Epithelial cell of proximal tubule (primary cell): ENCODE measurements around the gene RALGAPA2. TPM values are rescaled to one million over a fixed set of nuclear protein-coding genes. Genes with fewer than 3 reads are reported as not detected.

Experiments
- DNase-seq: peaks from one replicate; pipeline ENCODE4 v3.0.0-alpha.2; 2011; ENCODE audit warnings: low read depth
- H3K4me3 ChIP-seq: 2 replicates; pipeline ENCODE4 v1.5.1; 2011; ENCODE audit warnings: low read depth, mild to moderate bottlenecking, low read length
- total RNA-seq: library from RNA; depleted of rRNA; stranded (reverse); fragments of >200 nt; gene quantifications from 2 replicates; pipeline ENCODE4 v1.2.3, GENCODE V29; 2015
- TF ChIP-seq, protein P1 (sequence below): conservative IDR thresholded peaks from 2 replicates; pipeline ENCODE4 v1.5.1; 2012; ENCODE audit warnings: low read depth, mild to moderate bottlenecking, low read length

Gene RALGAPA2
- total RNA-seq, 1 donor from 2014 or later: 13.8 TPM

DNA sequence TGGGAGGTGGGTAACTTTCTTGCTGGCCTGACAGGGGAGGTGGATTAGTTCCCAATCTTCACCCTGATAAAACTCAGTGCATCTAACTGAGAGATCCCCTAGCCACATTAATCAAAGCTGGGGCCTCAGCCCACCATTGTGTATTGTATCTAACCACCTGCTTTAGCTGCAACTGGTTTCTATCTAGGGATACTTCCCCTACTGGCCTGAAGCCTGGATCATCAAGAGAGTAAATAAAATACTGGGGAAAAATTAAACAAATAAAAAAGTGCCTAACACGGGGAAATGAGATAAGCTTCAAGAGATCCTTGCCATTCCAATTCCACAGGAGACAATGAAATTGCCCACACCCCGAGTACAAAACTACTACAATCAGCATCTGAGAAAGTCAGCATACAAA, 195.1 kb downstream of the RALGAPA2 start:
- no peak for DNase-seq
- TF ChIP-seq, protein P1, sequence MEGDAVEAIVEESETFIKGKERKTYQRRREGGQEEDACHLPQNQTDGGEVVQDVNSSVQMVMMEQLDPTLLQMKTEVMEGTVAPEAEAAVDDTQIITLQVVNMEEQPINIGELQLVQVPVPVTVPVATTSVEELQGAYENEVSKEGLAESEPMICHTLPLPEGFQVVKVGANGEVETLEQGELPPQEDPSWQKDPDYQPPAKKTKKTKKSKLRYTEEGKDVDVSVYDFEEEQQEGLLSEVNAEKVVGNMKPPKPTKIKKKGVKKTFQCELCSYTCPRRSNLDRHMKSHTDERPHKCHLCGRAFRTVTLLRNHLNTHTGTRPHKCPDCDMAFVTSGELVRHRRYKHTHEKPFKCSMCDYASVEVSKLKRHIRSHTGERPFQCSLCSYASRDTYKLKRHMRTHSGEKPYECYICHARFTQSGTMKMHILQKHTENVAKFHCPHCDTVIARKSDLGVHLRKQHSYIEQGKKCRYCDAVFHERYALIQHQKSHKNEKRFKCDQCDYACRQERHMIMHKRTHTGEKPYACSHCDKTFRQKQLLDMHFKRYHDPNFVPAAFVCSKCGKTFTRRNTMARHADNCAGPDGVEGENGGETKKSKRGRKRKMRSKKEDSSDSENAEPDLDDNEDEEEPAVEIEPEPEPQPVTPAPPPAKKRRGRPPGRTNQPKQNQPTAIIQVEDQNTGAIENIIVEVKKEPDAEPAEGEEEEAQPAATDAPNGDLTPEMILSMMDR: no peak
- H3K4me3 ChIP-seq: no peak overlapping the region

DNA sequence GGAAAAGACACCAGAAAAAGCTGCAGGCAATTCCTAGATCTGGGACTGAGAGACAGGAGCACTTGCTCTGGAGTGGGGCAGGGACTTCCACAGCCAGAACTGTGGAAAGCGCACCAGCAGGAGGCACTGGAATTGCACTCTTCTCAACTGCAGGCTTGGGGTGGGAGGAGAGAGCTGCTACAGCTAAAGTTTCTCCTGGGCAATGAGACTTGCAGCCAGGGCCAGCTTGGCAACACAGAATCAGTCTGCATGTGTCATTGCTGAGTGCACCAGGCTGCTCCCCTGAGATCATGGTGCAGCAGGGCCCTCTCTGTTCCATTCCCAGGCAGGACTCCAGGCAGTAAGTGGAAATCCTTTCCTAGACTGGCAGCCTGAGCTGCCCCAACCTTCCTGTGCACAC, 198.7 kb downstream of the RALGAPA2 start:
- TF ChIP-seq, protein P1: no peak
- no peak overlapping the region for H3K4me3 ChIP-seq
- no peak for DNase-seq

DNA sequence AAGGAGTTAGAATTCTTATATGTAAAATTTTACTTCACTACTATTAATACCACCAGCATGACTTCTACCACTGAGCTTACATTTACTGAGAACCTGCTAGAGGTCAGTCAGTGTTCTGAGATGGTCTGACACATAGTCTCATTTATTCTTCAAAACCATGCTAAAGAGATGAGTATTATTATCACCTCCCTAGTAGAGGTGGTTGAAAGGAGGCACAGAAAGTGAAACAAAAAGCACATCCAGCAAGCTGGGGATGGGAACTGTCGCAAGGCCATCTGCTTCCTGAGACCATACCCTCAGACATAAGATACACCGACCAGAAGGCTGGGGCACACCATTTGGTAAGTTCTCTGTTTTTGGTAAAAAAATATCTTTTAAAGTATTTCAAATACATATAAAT, 206.9 kb downstream of the RALGAPA2 start:
- no peak for DNase-seq
- TF ChIP-seq, protein P1: no peak
- no peak overlapping the region for H3K4me3 ChIP-seq

DNA sequence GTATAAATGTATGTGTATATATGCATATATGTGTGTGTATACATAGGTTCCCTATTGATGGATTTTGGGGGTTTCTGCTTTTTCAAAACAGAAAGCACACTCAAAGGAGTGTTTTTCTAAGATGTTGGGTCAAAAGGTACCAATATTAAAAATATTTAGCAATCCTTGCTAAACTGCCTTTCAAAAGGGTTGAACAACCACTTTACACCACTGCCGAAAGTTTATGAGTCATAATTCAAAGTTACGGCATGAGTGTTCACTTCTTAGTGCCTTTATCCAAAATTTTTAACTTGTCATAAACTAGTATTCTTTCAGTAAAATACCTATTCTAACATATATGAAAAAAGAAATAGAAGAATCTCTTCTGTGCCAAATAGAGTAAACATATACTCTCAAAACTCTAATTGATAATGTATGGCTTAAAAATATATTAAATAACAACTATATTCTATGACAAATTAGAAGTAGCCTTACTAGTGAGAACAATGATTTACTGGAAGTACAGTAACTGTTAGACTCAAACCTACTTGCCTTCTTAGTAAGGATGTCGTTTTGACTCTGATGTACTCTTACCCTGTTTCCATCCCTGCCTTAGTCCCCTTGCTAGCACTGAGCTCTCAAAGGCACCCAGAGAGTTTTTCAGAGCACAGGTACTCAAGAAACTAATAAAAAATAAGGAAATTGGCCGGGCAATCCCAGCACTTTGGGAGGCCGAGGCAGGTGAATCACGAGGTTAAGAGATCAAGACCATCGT, 208.5 kb downstream of the RALGAPA2 start:
- DNase-seq: no peak
- H3K4me3 ChIP-seq: no peak overlapping the region
- TF ChIP-seq, protein P1: no peak

DNA sequence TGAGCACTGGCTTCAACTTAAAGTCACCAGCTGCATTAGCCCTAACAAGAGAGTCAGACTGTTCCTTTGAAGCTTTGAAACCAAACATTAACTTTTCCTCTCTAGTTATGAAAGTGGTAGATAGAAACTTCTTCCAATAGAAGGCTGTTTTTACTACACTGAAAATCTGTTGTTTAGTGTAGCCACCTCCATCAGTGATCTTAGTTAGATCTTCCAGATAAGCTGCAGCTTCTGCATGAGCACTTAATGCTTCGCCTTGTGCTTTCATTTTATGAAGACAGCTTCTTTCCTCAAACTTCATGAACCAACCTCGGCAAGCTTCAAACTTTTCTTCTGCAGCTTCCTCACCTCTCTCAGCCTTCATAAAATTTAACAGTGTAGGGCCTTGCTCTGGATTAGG, 211.3 kb downstream of the RALGAPA2 start:
- TF ChIP-seq, protein P1: no peak
- no peak for DNase-seq
- H3K4me3 ChIP-seq: no peak overlapping the region

DNA sequence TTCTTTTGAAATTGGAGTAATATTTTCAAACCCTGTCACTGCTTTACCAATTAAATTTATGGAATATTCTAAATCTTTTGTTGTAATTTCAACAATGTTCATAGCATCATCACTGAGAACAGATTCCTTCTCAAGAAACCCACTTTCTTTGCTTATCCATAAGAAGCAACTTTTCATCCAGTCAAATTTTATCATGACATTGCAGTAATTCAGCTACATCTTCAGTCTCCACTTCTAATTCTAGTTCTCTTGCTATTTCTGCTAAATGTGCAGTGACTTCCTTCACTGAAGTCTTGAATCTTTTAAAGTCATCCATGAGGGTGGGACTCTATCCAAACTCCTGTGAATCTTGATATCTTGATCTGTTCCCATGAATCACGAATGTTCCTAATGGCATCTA, 212.1 kb downstream of the RALGAPA2 start:
- no peak overlapping the region for H3K4me3 ChIP-seq
- TF ChIP-seq, protein P1: no peak
- no peak for DNase-seq

DNA sequence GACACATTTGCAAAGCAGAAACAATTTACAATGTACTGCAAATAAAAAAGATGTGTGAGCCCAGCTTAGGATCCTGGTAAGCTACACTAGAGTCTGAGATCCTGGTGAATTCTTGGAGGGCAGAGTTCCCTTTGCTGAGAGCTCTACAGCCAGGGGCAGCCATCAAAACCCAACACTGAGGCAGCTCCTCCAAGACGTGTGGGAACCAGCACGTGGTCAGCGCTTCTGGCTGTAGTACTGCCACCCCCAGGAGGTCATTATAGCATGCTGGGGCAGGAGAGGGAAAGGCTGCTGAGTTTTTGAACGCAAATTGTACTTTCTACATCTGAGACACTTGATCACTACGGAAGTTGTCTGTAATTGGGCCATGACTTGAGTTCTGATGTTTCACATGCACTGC, 213.0 kb downstream of the RALGAPA2 start:
- TF ChIP-seq, protein P1: no peak
- DNase-seq: no peak
- H3K4me3 ChIP-seq: no peak overlapping the region
